Large intestine (tissue), 3 donors: ENCODE data around the gene PTPRN2. TPM values are rescaled to one million over a fixed set of nuclear protein-coding genes. Genes with fewer than 3 reads are reported as not detected.

Experiments
- DNase-seq, 2 donors: peaks; one replicate each; pipeline versions ENCODE4 v3.0.0 to v3.0.0-alpha.2; 2013
- H3K27ac ChIP-seq: one replicate; pipeline ENCODE4 v1.5.1; 2013; ENCODE audit warnings: low read length
- H3K27me3 ChIP-seq: 2 replicates; pipeline ENCODE4 v1.6.1; 2013; ENCODE audit warnings: low read length; ENCODE audit not compliant: control insufficient read depth, insufficient read depth
- H3K36me3 ChIP-seq: 2 replicates; pipeline ENCODE4 v1.6.1; 2013; ENCODE audit warnings: low read length; ENCODE audit not compliant: control insufficient read depth, insufficient read depth
- H3K4me1 ChIP-seq: one replicate; pipeline ENCODE4 v1.6.1; 2013; ENCODE audit warnings: low read length; ENCODE audit not compliant: control insufficient read depth, insufficient read depth
- H3K4me3 ChIP-seq: one replicate; pipeline ENCODE4 v1.5.1; 2013; ENCODE audit warnings: low read length
- H3K9me3 ChIP-seq: one replicate; pipeline ENCODE4 v1.6.1; 2013; ENCODE audit warnings: mild to moderate bottlenecking, low read depth, low read length, moderate library complexity; ENCODE audit not compliant: control insufficient read depth
- WGBS: methylation state at CpG from one replicate; pipeline ENCODE4 v1.1.5; 2013; ENCODE audit warnings: low lambda C conversion rate; ENCODE audit not compliant: insufficient coverage; 5-methylcytosine and 5-hydroxymethylcytosine counted together
- polyA plus RNA-seq: library from polyadenylated mRNA; unstranded; fragments of 120-200 nt; gene quantifications from one replicate; pipeline ENCODE4 v1.2.1, GENCODE V29; 2013

Gene PTPRN2
- polyA plus RNA-seq, 1 donor: 13.4 TPM

GRCh38 chr7:157872447-157872846, 715.2 kb downstream of the PTPRN2 start:
- Histone ChIP-seq H3K27ac (no peak overlapping the region), H3K4me1 (no peaks in the 10 kb centered on the region), H3K36me3 (no peaks in the 10 kb centered on the region), H3K4me3 (no peak overlapping the region), H3K27me3 (no peaks in the 10 kb centered on the region), H3K9me3 (peaks cover 20% of the 10 kb centered on the region)
- WGBS: 100% methylated on average over 3 of the region's 12 CpGs
- DNase-seq: no peak

- no CpG with 5 or more reads among the region's 4 CpGs for WGBS
- peaks cover 20% of the 10 kb centered on the region for H3K9me3 ChIP-seq
- H3K4me3 ChIP-seq: no peak overlapping the region
Observed at GRCh38 chr7:157871681-157872080, 715.9 kb downstream of the PTPRN2 start.

GRCh38 chr7:157870644-157871290, 716.9 kb downstream of the PTPRN2 start:
- Histone ChIP-seq H3K4me3 (no peak overlapping the region), H3K9me3 (peaks cover 16% of the 10 kb centered on the region), H3K36me3 (no peaks in the 10 kb centered on the region), H3K27ac (no peak overlapping the region), H3K4me1 (no peaks in the 10 kb centered on the region), H3K27me3 (no peaks in the 10 kb centered on the region)
- no peak for DNase-seq
- no CpG with 5 or more reads among the region's 11 CpGs for WGBS

More at GRCh38 chr7:157871681-157872080, 715.9 kb downstream of the PTPRN2 start:
- Histone ChIP-seq H3K27ac (no peak overlapping the region), H3K4me1 (no peaks in the 10 kb centered on the region), H3K27me3 (no peaks in the 10 kb centered on the region), H3K36me3 (no peaks in the 10 kb centered on the region)
- no peak for DNase-seq

GRCh38 chr7:157869793-157870192, 717.8 kb downstream of the PTPRN2 start:
- no peak overlapping the region for H3K4me3 ChIP-seq
- H3K36me3 ChIP-seq: no peaks in the 10 kb centered on the region
- no peaks in the 10 kb centered on the region for H3K4me1 ChIP-seq
- WGBS: 100% methylated on average over 1 of the region's 4 CpGs
- H3K9me3 ChIP-seq: peaks cover 17% of the 10 kb centered on the region
- DNase-seq: no peak
- H3K27me3 ChIP-seq: no peaks in the 10 kb centered on the region
- no peak overlapping the region for H3K27ac ChIP-seq

- Histone ChIP-seq H3K9me3 (peaks cover 20% of the 10 kb centered on the region), H3K36me3 (no peaks in the 10 kb centered on the region), H3K4me1 (no peaks in the 10 kb centered on the region), H3K27me3 (no peaks in the 10 kb centered on the region), H3K4me3 (no peak overlapping the region), H3K27ac (no peak overlapping the region)
- no peak for DNase-seq
- no CpG with 5 or more reads among the region's 15 CpGs for WGBS
Observed at GRCh38 chr7:157867685-157868305, 719.8 kb downstream of the PTPRN2 start.

GRCh38 chr7:157866336-157866924, 721.2 kb downstream of the PTPRN2 start:
- H3K27me3 ChIP-seq: no peaks in the 10 kb centered on the region
- DNase-seq: no peak
- H3K4me3 ChIP-seq: no peak overlapping the region
- WGBS: no CpG with 5 or more reads among the region's 29 CpGs
- peaks cover 23% of the 10 kb centered on the region for H3K9me3 ChIP-seq
- H3K36me3 ChIP-seq: no peaks in the 10 kb centered on the region
- H3K27ac ChIP-seq: no peak overlapping the region
- H3K4me1 ChIP-seq: no peaks in the 10 kb centered on the region

- WGBS: 87% methylated on average over 5 of the region's 27 CpGs
- DNase-seq: no peak
- Histone ChIP-seq H3K36me3 (no peaks in the 10 kb centered on the region), H3K27me3 (no peaks in the 10 kb centered on the region), H3K4me3 (no peak overlapping the region), H3K9me3 (peaks cover 23% of the 10 kb centered on the region), H3K4me1 (no peaks in the 10 kb centered on the region), H3K27ac (no peak overlapping the region)
Observed at GRCh38 chr7:157865351-157866165, 722.1 kb downstream of the PTPRN2 start.

- H3K4me1 ChIP-seq: no peaks in the 10 kb centered on the region
Observed at GRCh38 chr7:157864911-157865310, 722.7 kb downstream of the PTPRN2 start.

GRCh38 chr7:157863906-157864810, 723.5 kb downstream of the PTPRN2 start:
- H3K9me3 ChIP-seq: peaks cover 23% of the 10 kb centered on the region
- no peak overlapping the region for H3K27ac ChIP-seq
- WGBS: no CpG with 5 or more reads among the region's 31 CpGs
- no peaks in the 10 kb centered on the region for H3K27me3 ChIP-seq
- DNase-seq: no peak
- no peak overlapping the region for H3K4me3 ChIP-seq
- no peaks in the 10 kb centered on the region for H3K4me1 ChIP-seq
- H3K36me3 ChIP-seq: no peaks in the 10 kb centered on the region

More at GRCh38 chr7:157864911-157865310, 722.7 kb downstream of the PTPRN2 start:
- H3K9me3 ChIP-seq: peaks cover 23% of the 10 kb centered on the region
- no peaks in the 10 kb centered on the region for H3K36me3 ChIP-seq
- WGBS: no CpG with 5 or more reads among the region's 12 CpGs
- H3K27me3 ChIP-seq: no peaks in the 10 kb centered on the region
- no peak overlapping the region for H3K4me3 ChIP-seq
- H3K27ac ChIP-seq: no peak overlapping the region
- DNase-seq: no peak
